ENCODE results near the gene LAG3.

Gene LAG3

GRCh38 chr12:6772726-6773589 lies 638 bp downstream of the LAG3 start:
- no peak for TF ChIP-seq CTCF (IDR thresholded peaks at IDR 0.05; ENCODE audit: low read depth, low read length, missing control alignments)
- no peak overlapping the region for H3K4me3 ChIP-seq (ENCODE audit: low read depth, low read length)
- DNase-seq (ENCODE audit: low read depth), result no peak

GRCh38 chr12:6773590-6774351 lies 1.5 kb downstream of the LAG3 start:
- no peak overlapping the region for H3K4me3 ChIP-seq (ENCODE audit: low read depth, low read length)
- DNase-seq (ENCODE audit: low read depth), result no peak
- TF ChIP-seq CTCF (IDR thresholded peaks at IDR 0.05; ENCODE audit: low read depth, low read length, missing control alignments), result no peak

- DNase-seq (ENCODE audit: low read depth), result no peak
- TF ChIP-seq CTCF (IDR thresholded peaks at IDR 0.05; ENCODE audit: low read depth, low read length, missing control alignments), result no peak
- H3K4me3 ChIP-seq (ENCODE audit: low read depth, low read length), result no peak overlapping the region
Measured at GRCh38 chr12:6774499-6775062, 2.3 kb downstream of the LAG3 start.

GRCh38 chr12:6775185-6776174 lies 3.2 kb downstream of the LAG3 start:
- no peak for DNase-seq (ENCODE audit: low read depth)
- no peak for TF ChIP-seq CTCF (IDR thresholded peaks at IDR 0.05; ENCODE audit: low read depth, low read length, missing control alignments)

GRCh38 chr12:6777386-6777785 lies 5.1 kb downstream of the LAG3 start:
- H3K4me3 ChIP-seq (ENCODE audit: low read depth, low read length), result no peak overlapping the region
- no peak for DNase-seq (ENCODE audit: low read depth)

More at GRCh38 chr12:6775185-6776174, 3.2 kb downstream of the LAG3 start:
- H3K4me3 ChIP-seq (ENCODE audit: low read depth, low read length), result no peak overlapping the region

More at GRCh38 chr12:6777386-6777785, 5.1 kb downstream of the LAG3 start:
- no peak for TF ChIP-seq CTCF (IDR thresholded peaks at IDR 0.05; ENCODE audit: low read depth, low read length, missing control alignments)

All from GM12864 (cell line).